Gastrocnemius medialis (tissue), 4 donors: Measurements from ENCODE around the gene UPK1A. TPM values are rescaled to one million over a fixed set of nuclear protein-coding genes. Genes with fewer than 3 reads are reported as not detected.

ENCODE experiments used
- ATAC-seq, 2 donors: fragments of 150-250 bp; one replicate each; pipeline ENCODE4 v1.9.1; 2016
- DNase-seq, 2 donors: peaks; one replicate each; pipeline ENCODE4 v3.0.0-alpha.2; 2019
- H3K27ac ChIP-seq, 4 donors: fragments of 200-600 bp; sonication (generic); 1 replicate in 1 of 4; 2 replicates in 3 of 4; pipeline ENCODE4 v1.5.1; 2016 to 2018; ENCODE audit warnings: mild to moderate bottlenecking in 2 of 4, moderate library complexity in 1 of 4
- H3K27me3 ChIP-seq, 3 donors: fragments of 200-600 bp; sonication (generic) in 2 of 3; 1 replicate in 1 of 3; 2 replicates in 2 of 3; pipeline versions ENCODE4 v1.5.1 to v1.6.0; 2016 to 2019; ENCODE audit warnings: mild to moderate bottlenecking in 1 of 3, moderate library complexity in 1 of 3
- H3K36me3 ChIP-seq, 2 donors: fragments of 200-600 bp; sonication (generic) in 1 of 2; one replicate each; pipeline ENCODE4 v1.5.1; 2017 to 2018
- H3K4me1 ChIP-seq, 2 donors: fragments of 200-600 bp; sonication (generic) in 1 of 2; one replicate each; pipeline ENCODE4 v1.5.1; 2016 to 2017; ENCODE audit warnings: mild to moderate bottlenecking in 2 of 2
- H3K4me3 ChIP-seq, 4 donors: fragments of 200-600 bp; sonication (generic) in 3 of 4; 1 replicate in 1 of 4; 2 replicates in 3 of 4; pipeline ENCODE4 v1.5.1; 2016 to 2019; ENCODE audit warnings: mild to moderate bottlenecking in 2 of 4
- H3K9me3 ChIP-seq, 3 donors: fragments of 200-600 bp; sonication (generic) in 2 of 3; 1 replicate in 1 of 3; 2 replicates in 2 of 3; pipeline ENCODE4 v1.5.1; 2016 to 2019
- CTCF ChIP-seq, 5 experiments: fragments of 450-650 bp in 3 of 5; fragments of 200-600 bp in 2 of 5; sonication (generic) in 2 of 5; IDR thresholded peaks in 4 of 5; conservative IDR thresholded peaks in 1 of 5; 1 replicate in 4 of 5; 2 replicates in 1 of 5; pipeline ENCODE4 v1.5.1; 2016 to 2019; ENCODE audit warnings: antibody characterized with exemption in 5 of 5, mild to moderate bottlenecking in 3 of 5, moderate library complexity in 3 of 5
- POLR2A ChIP-seq, 2 donors: fragments of 450-650 bp; IDR thresholded peaks; one replicate each; pipeline ENCODE4 v1.6.1; 2017; ENCODE audit warnings: antibody characterized with exemption in 2 of 2, mild to moderate bottlenecking in 2 of 2, moderate library complexity in 2 of 2
- in situ Hi-C, 4 donors: fragments of 200-750 bp; cut with MboI; loops; one replicate each; pipeline versions ENCODE4 v1.15.0 to v1.8.0; 2017; ENCODE audit warnings: low sequenced_read_pairs in 4 of 4
- intact Hi-C: fragments of 100-400 bp; cut with DNase I; formaldehyde crosslinking; loops from one replicate; pipeline ENCODE4 v1.15.1; 2023; ENCODE audit warnings: low total_unique reads
- total RNA-seq, 4 donors: library from RNA; depleted of rRNA; stranded (reverse); fragments of >200 nt; gene quantifications; one replicate each; pipeline versions ENCODE4 v1.1.0 to v1.2.3, GENCODE V29; 2016

UPK1A gene
- total RNA-seq, 4 donors from 2014 or later: not detected

GRCh38 chr19:35655600-35655999 lies 10.7 kb upstream of the UPK1A start:
- Histone ChIP-seq H3K27me3 (no peaks in the 10 kb centered on the region), H3K36me3 (peaks cover 0 to 96% of the 10 kb centered on the region in 2 donors), H3K9me3 (no peaks in the 10 kb centered on the region), H3K27ac (no peak overlapping the region), H3K4me1 (no peaks in the 10 kb centered on the region), H3K4me3 (no peak overlapping the region)
- ATAC-seq (no peak), DNase-seq (no peak)
- intact Hi-C loops (no loop called here), in situ Hi-C loops (no loop called here)
- TF ChIP-seq CTCF (IDR thresholded peaks at IDR 0.05 in 4 of 5, conservative IDR thresholded peaks at IDR 0.05 in 1 of 5) (no peak), POLR2A (IDR thresholded peaks at IDR 0.05) (no peak)

- intact Hi-C loops (no loop called here), in situ Hi-C loops (no loop called here)
- Histone ChIP-seq H3K27ac (no peak overlapping the region), H3K27me3 (no peaks in the 10 kb centered on the region), H3K4me3 (no peak overlapping the region), H3K36me3 (peaks cover 0 to 92% of the 10 kb centered on the region in 2 donors), H3K4me1 (no peaks in the 10 kb centered on the region), H3K9me3 (no peaks in the 10 kb centered on the region)
- no peak for ATAC-seq
- TF ChIP-seq POLR2A (IDR thresholded peaks at IDR 0.05) (no peak), CTCF (IDR thresholded peaks at IDR 0.05 in 4 of 5, conservative IDR thresholded peaks at IDR 0.05 in 1 of 5) (no peak)
- no peak for DNase-seq
Measured at GRCh38 chr19:35656700-35657099, 9.6 kb upstream of the UPK1A start.

GRCh38 chr19:35657904-35658700 lies 8.2 kb upstream of the UPK1A start:
- DNase-seq: no peak
- Histone ChIP-seq H3K4me1 (no peaks in the 10 kb centered on the region), H3K4me3 (no peak overlapping the region), H3K27me3 (no peaks in the 10 kb centered on the region), H3K27ac (no peak overlapping the region), H3K36me3 (peaks cover 0 to 82% of the 10 kb centered on the region in 2 donors), H3K9me3 (no peaks in the 10 kb centered on the region)
- intact Hi-C loops: no loop called here
- ATAC-seq: no peak
- in situ Hi-C loops: no loop called here
- no peak for TF ChIP-seq CTCF (IDR thresholded peaks at IDR 0.05 in 4 of 5, conservative IDR thresholded peaks at IDR 0.05 in 1 of 5)
- no peak for TF ChIP-seq POLR2A (IDR thresholded peaks at IDR 0.05)

- no peaks in the 10 kb centered on the region for H3K9me3 ChIP-seq
- intact Hi-C loops (no loop called here), in situ Hi-C loops (no loop called here)
- H3K4me1 ChIP-seq: no peaks in the 10 kb centered on the region
- H3K4me3 ChIP-seq: no peak overlapping the region
- DNase-seq (no peak), ATAC-seq (no peak)
- peaks cover 0 to 43% of the 10 kb centered on the region in 2 donors for H3K36me3 ChIP-seq
- TF ChIP-seq POLR2A (IDR thresholded peaks at IDR 0.05) (no peak), CTCF (IDR thresholded peaks at IDR 0.05 in 4 of 5, conservative IDR thresholded peaks at IDR 0.05 in 1 of 5) (no peak)
- H3K27ac ChIP-seq: no peak overlapping the region
- H3K27me3 ChIP-seq: no peaks in the 10 kb centered on the region
Measured at GRCh38 chr19:35661995-35662340, 4.3 kb upstream of the UPK1A start.

GRCh38 chr19:35663981-35664380 lies 2.3 kb upstream of the UPK1A start:
- no peak for TF ChIP-seq POLR2A (IDR thresholded peaks at IDR 0.05)
- ATAC-seq (no peak), DNase-seq (no peak)
- H3K36me3 ChIP-seq: peaks cover 0 to 23% of the 10 kb centered on the region in 2 donors
- in situ Hi-C loops (no loop called here), intact Hi-C loops (no loop called here)
- no peaks in the 10 kb centered on the region for H3K4me1 ChIP-seq
- H3K27ac ChIP-seq: no peak overlapping the region
- H3K27me3 ChIP-seq: no peaks in the 10 kb centered on the region
- H3K4me3 ChIP-seq: no peak overlapping the region
- H3K9me3 ChIP-seq: no peaks in the 10 kb centered on the region
